Measurements from ENCODE around the gene ITGAV. TPM values are rescaled to one million over a fixed set of nuclear protein-coding genes. Genes with fewer than 3 reads are reported as not detected.

The ITGAV gene
- total and polyA plus RNA-seq, 2 of the 4 experiments (the other 2 are of a cell fraction), result 45.8 to 181 TPM

DNA sequence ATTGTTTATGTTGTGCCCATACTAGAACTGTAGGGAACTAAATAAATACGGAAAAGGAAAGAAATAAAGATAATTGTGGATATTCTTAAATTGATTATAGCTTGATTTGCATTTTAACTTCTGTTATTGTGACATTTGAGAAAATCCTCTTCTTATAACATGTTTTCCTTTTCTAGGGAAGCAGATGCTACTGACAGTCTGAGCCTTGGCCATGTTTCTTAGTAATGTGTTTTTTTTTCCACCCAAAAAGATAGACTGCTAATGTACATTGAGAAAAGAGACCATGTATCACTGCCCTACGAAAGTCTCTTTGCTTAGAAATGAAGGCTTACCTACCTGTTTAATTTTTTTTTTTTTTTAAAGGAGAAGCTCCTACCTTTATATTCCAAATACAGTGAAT, 22.2 kb downstream of the ITGAV start:
- no peak overlapping the region for H3K56ac ChIP-seq (ENCODE audit: extremely low read depth, insufficient read depth, low read length)
- H3K18ac ChIP-seq (ENCODE audit: low read depth, low read length), result no peak overlapping the region
- 100% methylated on average over 1 of the region's 2 CpGs; no CpG with 5 or more reads in 1 of the 2 experiments for WGBS, 2 experiments (ENCODE audit: extremely low coverage in 2 of 2, insufficient read length in 1 of 2)
- H3K4me2 ChIP-seq (ENCODE audit: low read depth, low read length), result no peak overlapping the region
- no peak overlapping the region for H4K5ac ChIP-seq (ENCODE audit: low read depth, low read length)
- intact Hi-C loops (cut with micrococcal nuclease) (no loop called here), in situ Hi-C loops (cut with MboI; ENCODE audit: low sequenced_read_pairs) (no loop called here), dilution Hi-C loops (cut with HindIII; ENCODE audit: low sequenced_read_pairs, unreplicated experiment) (no loop called here)
- no peak overlapping the region for H3K4ac ChIP-seq (ENCODE audit: low read depth, low read length)
- no peak overlapping the region for H2BK120ac ChIP-seq (ENCODE audit: low read depth, low read length)
- H4K91ac ChIP-seq (ENCODE audit: insufficient read depth, low read depth, low read length), result no peak overlapping the region
- H3K9ac ChIP-seq (ENCODE audit: low read depth, low read length), result no peak overlapping the region
- H2BK20ac ChIP-seq (ENCODE audit: low read depth, low read length), result no peak overlapping the region
- H3K27me3 ChIP-seq (ENCODE audit: control insufficient read depth, insufficient read depth, low read length), result no peaks in the 10 kb centered on the region
- H3K23ac ChIP-seq (ENCODE audit: low read depth, low read length), result no peak overlapping the region
- no TSS peak for BruUV-seq (replicated peaks)
- H3K9me3 ChIP-seq (ENCODE audit: control insufficient read depth, insufficient read depth, low read length), result no peaks in the 10 kb centered on the region
- H3K9me1 ChIP-seq (ENCODE audit: insufficient read depth, low read length), result no peaks in the 10 kb centered on the region; the same call in 1 of the 2 replicates
- DNase-seq (no peak), ATAC-seq (ENCODE audit: low read depth) (no peak)
- H3K36me3 ChIP-seq (ENCODE audit: control insufficient read depth, insufficient read depth, low read length), result peaks cover 5% of the 10 kb centered on the region
- peaks cover 12 to 22% of the 10 kb centered on the region in 2 experiments for H3K79me1 ChIP-seq (ENCODE audit: low read depth in 1 of 2, low read length in 2 of 2)
- H2AFZ ChIP-seq (replicated peaks; ENCODE audit: low read length, poor library complexity), result no peak overlapping the region
- H4K20me1 ChIP-seq (ENCODE audit: insufficient read depth, low read length), result no peaks in the 10 kb centered on the region
- no peak overlapping the region for H2BK15ac ChIP-seq (ENCODE audit: low read depth, low read length)
- H3K14ac ChIP-seq (replicated peaks; ENCODE audit: low read depth, low read length), result no peak overlapping the region
- no peak overlapping the region for H4K8ac ChIP-seq (ENCODE audit: low read depth in 2 of 2, low read length in 2 of 2)
- no peak overlapping the region for H3K4me3 ChIP-seq (ENCODE audit: insufficient read depth, low read depth, low read length)
- no peak overlapping the region for H2AK5ac ChIP-seq (ENCODE audit: low read depth, low read length)
- H2AK9ac ChIP-seq (replicated peaks; ENCODE audit: low read depth, low read length, poor library complexity), result no peak overlapping the region
- no peak overlapping the region for H2BK5ac ChIP-seq (ENCODE audit: low read depth, low read length, poor library complexity, severe bottlenecking)
- TF ChIP-seq BHLHE40 (IDR thresholded peaks at IDR 0.05; ENCODE audit: low read depth, low read length), result no peak
- no peak for TF ChIP-seq MAFK (IDR thresholded peaks at IDR 0.05; ENCODE audit: low read depth, low read length)
- TF ChIP-seq RFX5 (IDR thresholded peaks at IDR 0.05; ENCODE audit: low read depth, low read length), result no peak
- TF ChIP-seq, protein P1, sequence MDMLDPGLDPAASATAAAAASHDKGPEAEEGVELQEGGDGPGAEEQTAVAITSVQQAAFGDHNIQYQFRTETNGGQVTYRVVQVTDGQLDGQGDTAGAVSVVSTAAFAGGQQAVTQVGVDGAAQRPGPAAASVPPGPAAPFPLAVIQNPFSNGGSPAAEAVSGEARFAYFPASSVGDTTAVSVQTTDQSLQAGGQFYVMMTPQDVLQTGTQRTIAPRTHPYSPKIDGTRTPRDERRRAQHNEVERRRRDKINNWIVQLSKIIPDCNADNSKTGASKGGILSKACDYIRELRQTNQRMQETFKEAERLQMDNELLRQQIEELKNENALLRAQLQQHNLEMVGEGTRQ (IDR thresholded peaks at IDR 0.05; ENCODE audit: low read depth, low read length), result no peak
- TF ChIP-seq SMC3 (IDR thresholded peaks at IDR 0.05; ENCODE audit: low read depth, low read length), result no peak
- TF ChIP-seq NFE2L2 (IDR thresholded peaks at IDR 0.05; ENCODE audit: low read depth, low read length), result no peak
- no peak for TF ChIP-seq MXI1 (IDR thresholded peaks at IDR 0.05; ENCODE audit: borderline replicate concordance, low read depth, low read length)
- TF ChIP-seq RCOR1 (IDR thresholded peaks at IDR 0.05; ENCODE audit: insufficient replicate concordance, low read length), result no peak
- no peak for TF ChIP-seq FOS (IDR thresholded peaks at IDR 0.05; ENCODE audit: low read depth, low read length)
- no peak for TF ChIP-seq RAD21 (IDR thresholded peaks at IDR 0.05; ENCODE audit: low read length)
- ChIA-PET CTCF (no interaction called here), POLR2A (ENCODE audit: unreplicated experiment) (no interaction called here)
- peaks cover 2% of the 10 kb centered on the region; the same call in 1 of the 2 replicates for H3K4me1 ChIP-seq (ENCODE audit: control insufficient read depth, insufficient read depth, low read length)
- no peak overlapping the region for H3K27ac ChIP-seq (ENCODE audit: insufficient read depth, low read length)
